GM19099 (cell line): Measurements from ENCODE around the gene GNAT1.
A peak's percentile ranks its signal among the peaks of the same experiment; 100 is the strongest.

ENCODE experiments used
- POLR2A ChIP-seq: IDR thresholded peaks from 3 replicates; pipeline ENCODE4 v1.6.1; 2011; ENCODE audit warnings: low read depth; ENCODE audit not compliant: insufficient read length; ENCODE audit errors: extremely low read depth

Gene GNAT1

DNA sequence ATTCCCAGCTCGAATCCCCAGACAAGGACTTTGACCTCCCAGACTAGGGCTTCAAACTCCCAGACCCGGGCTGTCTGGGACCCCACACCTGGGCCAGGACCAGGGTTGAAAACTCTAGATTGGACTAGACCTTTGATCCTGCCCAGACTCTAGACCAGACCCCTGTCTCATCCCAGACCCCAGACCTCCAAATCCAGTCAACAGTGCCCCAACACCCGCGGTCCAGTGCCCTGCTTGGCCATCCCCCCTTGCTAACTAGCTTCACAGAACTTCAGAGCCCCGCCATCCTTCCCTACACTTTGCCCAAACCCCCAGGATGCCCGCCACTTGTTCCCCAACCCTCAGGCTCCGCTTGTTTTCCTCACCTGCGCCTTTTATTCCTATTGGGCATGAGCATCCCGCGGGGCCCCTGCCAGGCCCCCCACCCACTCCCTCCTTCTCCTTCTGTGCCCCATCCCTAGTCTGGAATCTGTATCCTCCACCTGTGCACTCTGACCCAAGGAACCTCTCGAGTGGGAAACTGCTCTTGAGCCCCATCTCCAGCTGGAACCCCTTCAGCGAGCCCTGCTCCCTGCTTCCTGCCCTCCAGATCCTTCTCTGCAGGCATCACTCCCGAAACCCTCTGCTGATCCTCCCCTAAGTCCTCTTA is 45.2 kb downstream of the GNAT1 start:
- no peak for TF ChIP-seq POLR2A

GRCh38 chr3:50237133-50237651 is 45.8 kb downstream of the GNAT1 start:
- no peak for TF ChIP-seq POLR2A

GRCh38 chr3:50237754-50238548 is 46.5 kb downstream of the GNAT1 start:
- peak; percentile 71 for TF ChIP-seq POLR2A

GRCh38 chr3:50238549-50239026 is 47.2 kb downstream of the GNAT1 start:
- no peak for TF ChIP-seq POLR2A

DNA sequence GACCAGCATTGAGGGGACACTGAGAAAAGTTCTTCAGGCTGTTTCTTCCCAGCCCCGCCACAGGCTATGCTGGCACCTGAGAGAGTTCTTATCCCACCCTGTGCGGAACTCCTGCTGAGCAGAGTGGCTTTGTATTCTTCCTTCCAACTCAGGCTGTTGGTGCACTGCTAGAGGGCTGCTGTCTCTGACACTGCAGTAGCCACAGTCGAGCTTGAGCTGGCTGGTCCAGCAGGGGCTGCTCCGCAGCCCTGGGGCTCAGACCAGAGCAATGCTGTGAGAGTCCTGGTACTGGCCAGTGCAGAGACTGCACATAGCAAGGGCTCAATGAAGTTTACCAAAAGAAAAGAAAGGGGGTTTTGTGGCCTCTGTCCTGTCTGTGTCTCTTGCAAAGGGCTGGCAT is 48.2 kb downstream of the GNAT1 start:
- TF ChIP-seq POLR2A: no peak

DNA sequence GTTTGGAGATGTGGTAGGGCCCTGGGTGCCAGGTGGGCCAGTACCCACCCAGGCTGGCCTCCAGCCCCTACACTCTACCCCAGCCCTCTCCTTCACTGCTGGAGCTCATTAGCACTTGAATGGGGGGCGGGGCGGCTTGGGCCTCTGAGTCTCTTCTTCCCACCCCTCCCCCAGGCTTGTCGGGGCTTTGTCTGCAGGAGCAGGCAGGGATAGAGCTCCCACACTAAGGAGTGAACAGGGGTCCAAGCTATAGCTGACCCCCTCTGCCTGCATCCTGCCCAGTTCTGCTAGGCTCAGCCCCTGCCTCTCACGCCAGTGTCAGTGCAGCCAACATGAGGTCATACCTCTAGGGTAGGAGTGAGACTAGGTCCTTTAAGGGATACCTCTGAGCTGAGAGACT is 49.8 kb downstream of the GNAT1 start:
- TF ChIP-seq POLR2A: no peak

DNA sequence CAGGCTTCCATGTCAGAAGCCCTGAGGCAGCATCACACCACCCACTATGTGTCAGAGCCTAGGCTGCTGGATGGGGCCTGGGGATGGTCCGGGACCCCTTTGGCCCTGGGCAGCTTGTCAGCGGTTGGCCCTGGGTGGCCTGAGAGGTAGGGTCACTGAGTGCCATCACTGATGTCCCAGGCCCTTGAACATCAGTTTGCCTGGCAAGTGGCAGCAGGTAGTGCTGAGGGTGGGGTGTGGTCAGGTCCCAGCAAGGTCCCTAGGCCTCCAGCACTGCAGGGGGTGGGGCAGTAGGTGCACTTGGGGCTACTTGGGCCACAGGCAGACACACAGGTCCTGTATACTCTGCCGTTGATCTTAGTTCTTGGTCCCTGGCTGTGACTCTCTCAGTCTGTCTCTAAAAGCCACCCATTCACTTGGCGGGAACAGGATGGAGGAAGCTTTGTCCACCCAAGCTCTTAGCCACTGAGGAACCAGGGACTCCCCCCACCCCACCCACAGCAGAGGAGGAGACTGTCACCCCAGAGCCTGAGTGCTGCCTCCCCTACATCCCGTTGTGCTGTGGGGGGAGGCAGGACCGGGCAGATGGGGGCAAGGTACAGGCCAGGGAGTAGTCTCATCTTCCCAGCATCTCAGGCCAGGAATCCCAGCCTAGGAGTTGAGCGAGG is 50.4 kb downstream of the GNAT1 start:
- TF ChIP-seq POLR2A: no peak

DNA sequence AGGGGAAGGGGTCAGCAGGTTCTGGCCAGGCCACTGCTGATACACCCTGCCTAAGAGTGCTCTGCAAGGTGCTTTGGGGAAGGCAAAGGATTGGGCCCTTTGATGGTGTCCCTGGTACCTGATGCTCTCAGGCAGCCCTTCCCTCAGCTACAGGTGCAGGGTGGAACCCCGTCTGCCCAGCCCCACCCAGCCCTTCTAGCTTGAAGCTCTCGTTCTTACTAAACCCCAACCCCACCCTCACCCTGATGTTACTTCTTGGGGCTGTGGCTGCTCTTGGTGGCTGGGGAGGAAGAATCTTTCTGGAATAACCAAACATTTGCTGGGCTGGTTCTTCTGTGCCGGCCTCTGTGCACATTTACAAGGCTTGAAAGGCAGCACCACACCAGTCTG is 51.0 kb downstream of the GNAT1 start:
- TF ChIP-seq POLR2A: no peak

DNA sequence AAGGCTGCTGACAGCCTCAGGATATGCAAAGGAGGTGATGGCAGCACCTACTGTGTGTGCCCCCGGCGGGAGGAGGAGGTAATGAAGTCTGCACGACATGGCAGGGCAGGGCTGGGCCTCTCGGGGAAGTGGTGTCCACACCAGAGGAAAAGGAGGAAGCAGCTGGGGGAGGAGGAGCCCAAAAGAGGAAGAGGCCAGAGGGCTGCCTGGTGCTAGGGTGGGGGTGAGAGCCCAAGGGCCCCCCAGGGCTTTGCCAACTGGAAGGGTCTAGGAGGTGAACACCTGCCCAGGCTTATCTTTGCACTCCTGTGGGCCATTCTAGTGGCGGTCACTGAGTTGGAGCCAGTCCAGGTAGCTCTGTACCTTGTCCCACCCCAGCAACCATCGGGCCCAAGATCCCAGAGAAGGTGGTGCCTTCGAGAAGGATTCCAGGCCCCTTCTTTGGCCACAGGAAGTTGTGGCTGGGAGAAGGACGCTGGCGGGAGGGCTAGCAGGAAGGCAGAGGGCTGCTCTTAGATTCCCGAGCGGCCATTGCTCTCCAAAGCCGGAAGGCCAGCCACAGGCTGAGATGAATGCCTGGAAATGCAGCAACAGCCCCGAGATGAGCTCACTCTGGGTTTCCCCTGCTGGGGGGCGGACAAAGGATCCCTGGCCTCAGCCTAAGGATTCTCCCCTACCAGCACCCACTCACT is 51.6 kb downstream of the GNAT1 start:
- TF ChIP-seq POLR2A: no peak

DNA sequence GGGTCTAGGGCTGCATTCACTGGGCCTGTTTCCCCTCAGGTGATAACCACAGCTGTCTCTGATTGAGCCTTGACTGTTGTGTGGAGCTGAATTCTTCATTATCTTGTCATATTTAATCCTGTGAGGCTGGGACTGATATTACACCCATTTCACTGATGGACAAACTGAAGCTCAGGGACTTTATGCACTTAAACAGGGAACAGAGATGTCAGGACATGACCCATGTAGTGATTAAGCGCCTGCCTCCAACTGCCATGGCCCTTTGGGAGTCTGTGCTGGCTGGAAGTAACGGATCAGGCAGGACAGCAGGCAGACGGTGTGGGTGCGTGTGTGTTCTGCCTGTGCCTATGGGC is 52.1 kb downstream of the GNAT1 start:
- TF ChIP-seq POLR2A: no peak

GRCh38 chr3:50245251-50245745 is 53.9 kb downstream of the GNAT1 start:
- no peak for TF ChIP-seq POLR2A

DNA sequence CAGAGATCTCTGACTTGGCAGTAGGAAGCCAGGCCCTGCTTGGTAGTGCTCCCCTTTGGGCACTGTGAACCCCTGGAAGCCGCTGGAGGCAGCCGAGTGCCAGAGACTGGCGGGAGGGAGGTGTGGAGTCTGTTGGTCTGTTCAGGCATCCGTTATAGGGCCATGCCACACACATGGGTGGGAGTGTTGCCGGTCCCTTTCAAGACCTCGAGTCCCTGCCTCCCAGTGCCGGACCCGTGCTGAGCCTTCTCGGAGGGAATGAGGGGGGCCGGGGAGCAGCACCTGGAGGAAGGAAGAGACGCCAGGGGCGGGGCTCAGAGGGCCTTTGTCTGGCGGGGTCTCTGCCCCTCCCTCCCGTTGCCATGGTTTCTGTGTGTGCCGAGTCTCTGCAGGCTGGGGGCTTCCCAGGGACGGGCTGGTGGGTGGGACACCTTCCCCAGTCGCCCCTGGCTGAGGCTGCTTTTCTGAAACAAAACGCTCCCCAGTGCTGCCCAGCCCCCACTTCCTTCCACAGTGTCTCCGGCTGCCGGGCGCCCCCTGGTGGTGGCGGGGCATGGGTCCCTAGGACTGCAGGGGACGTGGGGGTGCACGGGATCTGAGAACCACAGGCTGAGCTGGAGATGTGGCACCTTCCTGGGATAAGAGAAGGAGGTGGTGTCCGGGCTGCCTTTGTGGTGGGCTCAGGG is 54.6 kb downstream of the GNAT1 start:
- TF ChIP-seq POLR2A: no peak

- TF ChIP-seq POLR2A: no peak
Measured at GRCh38 chr3:50246517-50246954, 55.1 kb downstream of the GNAT1 start.
